ENCODE data around the gene SSTR3.
"Not testable (repeated sequence)": the region's sequence is repeated elsewhere in the genome, so short reads cannot be mapped to it uniquely, and the experiment has no call there.

Gene SSTR3

GRCh38 chr22:37178350-37179125, 33.7 kb downstream of the SSTR3 start:
- DNase-seq, result no peak

GRCh38 chr22:37177755-37178154, 34.5 kb downstream of the SSTR3 start:
- no peak for DNase-seq

- no peak for DNase-seq
Observed at GRCh38 chr22:37177221-37177620, 35.1 kb downstream of the SSTR3 start.

- DNase-seq, result no peak
Observed at GRCh38 chr22:37176464-37177061, 35.7 kb downstream of the SSTR3 start.

GRCh38 chr22:37175414-37176281, 36.6 kb downstream of the SSTR3 start:
- DNase-seq, result no peak

GRCh38 chr22:37174964-37175363, 37.3 kb downstream of the SSTR3 start:
- no peak for DNase-seq

- DNase-seq, result no peak
Observed at GRCh38 chr22:37173709-37174108, 38.6 kb downstream of the SSTR3 start.

- no peak for DNase-seq
Observed at GRCh38 chr22:37172266-37173245, 39.7 kb downstream of the SSTR3 start.

GRCh38 chr22:37171662-37172061, 40.6 kb downstream of the SSTR3 start:
- no peak for DNase-seq

- DNase-seq, result not testable (repeated sequence)
Observed at GRCh38 chr22:37170689-37171405, 41.4 kb downstream of the SSTR3 start.

- DNase-seq, result no peak
Observed at GRCh38 chr22:37169947-37170688, 42.2 kb downstream of the SSTR3 start.

- no peak for DNase-seq
Observed at GRCh38 chr22:37169406-37169805, 42.9 kb downstream of the SSTR3 start.

GRCh38 chr22:37167981-37168647, 44.2 kb downstream of the SSTR3 start:
- no peak for DNase-seq

- no peak for DNase-seq
Observed at GRCh38 chr22:37167176-37167980, 44.9 kb downstream of the SSTR3 start.

- DNase-seq, result peak; percentile 90
Observed at GRCh38 chr22:37166675-37167066, 45.6 kb downstream of the SSTR3 start.

GRCh38 chr22:37165940-37166674, 46.2 kb downstream of the SSTR3 start:
- no peak for DNase-seq

GRCh38 chr22:37165066-37165465, 47.2 kb downstream of the SSTR3 start:
- DNase-seq, result no peak

GRCh38 chr22:37164505-37164887, 47.8 kb downstream of the SSTR3 start:
- DNase-seq, result no peak
